ENCODE data around the gene PDE7B.

- no peak for TF ChIP-seq EP300 (IDR thresholded peaks at IDR 0.05; ENCODE audit: borderline replicate concordance in 1 of 2, low read depth in 2 of 2, low read length in 2 of 2)
- no peak for TF ChIP-seq CREB1 (IDR thresholded peaks at IDR 0.05)
- TF ChIP-seq CTCF (IDR thresholded peaks at IDR 0.05; ENCODE audit: control extremely low read depth in 1 of 3, insufficient read depth in 1 of 3, low read depth in 1 of 3, low read length in 3 of 3), result no peak
- no peak for TF ChIP-seq GABPA (IDR thresholded peaks at IDR 0.05; ENCODE audit: borderline replicate concordance, insufficient read depth, low read length)
Measured at GRCh38 chr6:135837735-135838449, 13.6 kb upstream of the PDE7B start.

Measured in H1 (cell line).